ENCODE measurements around the gene BRCA2.

DNA sequence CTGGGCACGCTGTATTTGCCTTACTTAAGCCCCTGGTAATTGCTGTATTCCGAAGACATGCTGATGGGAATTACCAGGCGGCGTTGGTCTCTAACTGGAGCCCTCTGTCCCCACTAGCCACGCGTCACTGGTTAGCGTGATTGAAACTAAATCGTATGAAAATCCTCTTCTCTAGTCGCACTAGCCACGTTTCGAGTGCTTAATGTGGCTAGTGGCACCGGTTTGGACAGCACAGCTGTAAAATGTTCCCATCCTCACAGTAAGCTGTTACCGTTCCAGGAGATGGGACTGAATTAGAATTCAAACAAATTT lies 676 bp downstream of the BRCA2 start:
- TF ChIP-seq, protein P1, sequence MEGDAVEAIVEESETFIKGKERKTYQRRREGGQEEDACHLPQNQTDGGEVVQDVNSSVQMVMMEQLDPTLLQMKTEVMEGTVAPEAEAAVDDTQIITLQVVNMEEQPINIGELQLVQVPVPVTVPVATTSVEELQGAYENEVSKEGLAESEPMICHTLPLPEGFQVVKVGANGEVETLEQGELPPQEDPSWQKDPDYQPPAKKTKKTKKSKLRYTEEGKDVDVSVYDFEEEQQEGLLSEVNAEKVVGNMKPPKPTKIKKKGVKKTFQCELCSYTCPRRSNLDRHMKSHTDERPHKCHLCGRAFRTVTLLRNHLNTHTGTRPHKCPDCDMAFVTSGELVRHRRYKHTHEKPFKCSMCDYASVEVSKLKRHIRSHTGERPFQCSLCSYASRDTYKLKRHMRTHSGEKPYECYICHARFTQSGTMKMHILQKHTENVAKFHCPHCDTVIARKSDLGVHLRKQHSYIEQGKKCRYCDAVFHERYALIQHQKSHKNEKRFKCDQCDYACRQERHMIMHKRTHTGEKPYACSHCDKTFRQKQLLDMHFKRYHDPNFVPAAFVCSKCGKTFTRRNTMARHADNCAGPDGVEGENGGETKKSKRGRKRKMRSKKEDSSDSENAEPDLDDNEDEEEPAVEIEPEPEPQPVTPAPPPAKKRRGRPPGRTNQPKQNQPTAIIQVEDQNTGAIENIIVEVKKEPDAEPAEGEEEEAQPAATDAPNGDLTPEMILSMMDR (IDR thresholded peaks at IDR 0.05; ENCODE audit: insufficient read depth, low read length, poor library complexity, severe bottlenecking): no peak
- TF ChIP-seq EZH2phosphoT487 (conservative IDR thresholded peaks at IDR 0.05; ENCODE audit: low read length): no peak

Measured in SU-DHL-6 (cell line).